ENCODE measurements around the gene DOCK3. TPM values are rescaled to one million over a fixed set of nuclear protein-coding genes. Genes with fewer than 3 reads are reported as not detected.

Gene DOCK3
- total RNA-seq, 1 experiment from 2014 or later: 0.47 TPM

DNA sequence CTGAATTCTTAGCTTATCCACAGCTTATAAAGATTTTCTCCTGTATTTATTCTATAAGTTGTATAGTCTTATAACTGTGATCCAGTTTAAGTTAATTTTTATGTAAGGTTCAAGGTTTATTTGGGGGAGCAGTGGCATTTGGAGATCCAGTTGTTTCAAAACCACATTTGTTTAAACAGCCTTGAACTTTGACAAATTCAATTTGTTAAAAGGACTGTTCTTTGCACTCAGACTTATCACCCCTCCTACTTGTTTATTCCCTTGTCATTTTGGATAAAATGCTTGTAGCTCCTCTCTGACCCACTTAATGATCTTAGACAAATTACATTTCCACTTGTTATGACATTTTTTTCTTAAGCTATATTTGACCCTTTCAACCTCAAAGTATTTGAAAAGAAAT is 327.8 kb downstream of the DOCK3 start:
- Histone ChIP-seq H3K27ac (ENCODE audit: low read depth, low read length, poor library complexity, severe bottlenecking) (no peak overlapping the region), H3K4me1 (ENCODE audit: insufficient read depth, low read length, poor library complexity, severe bottlenecking) (no peaks in the 10 kb centered on the region), H3K36me3 (ENCODE audit: insufficient read depth, low read length, poor library complexity, severe bottlenecking) (no peaks in the 10 kb centered on the region), H3K4me3 (ENCODE audit: low read depth, low read length, poor library complexity, severe bottlenecking) (no peak overlapping the region), H3K27me3 (replicated peaks; ENCODE audit: insufficient read depth, low read depth, low read length, poor library complexity) (no peaks in the 10 kb centered on the region), H3K9me3 (ENCODE audit: low read depth, low read length, poor library complexity, severe bottlenecking) (no peaks in the 10 kb centered on the region)
- POLR2A ChIA-PET (ENCODE audit: low non-redundant PET): no interaction called here
- intact Hi-C loops (cut with micrococcal nuclease; ENCODE audit: unreplicated experiment): no loop called here
- CTCF ChIA-PET: no interaction called here
- no peak for TF ChIP-seq CTCF (conservative IDR thresholded peaks at IDR 0.05; ENCODE audit: low read depth, low read length)
- no peak for TF ChIP-seq EZH2 (IDR thresholded peaks at IDR 0.05; ENCODE audit: borderline replicate concordance, low read depth, low read length, poor library complexity, severe bottlenecking)
- BruUV-seq (replicated peaks): no TSS peak
- no peak for DNase-seq (ENCODE audit: low spot score)

GRCh38 chr3:51004235-51004634 is 329.5 kb downstream of the DOCK3 start:
- Histone ChIP-seq H3K36me3 (ENCODE audit: insufficient read depth, low read length, poor library complexity, severe bottlenecking) (no peaks in the 10 kb centered on the region), H3K4me1 (ENCODE audit: insufficient read depth, low read length, poor library complexity, severe bottlenecking) (no peaks in the 10 kb centered on the region), H3K27me3 (replicated peaks; ENCODE audit: insufficient read depth, low read depth, low read length, poor library complexity) (no peaks in the 10 kb centered on the region), H3K9me3 (ENCODE audit: low read depth, low read length, poor library complexity, severe bottlenecking) (no peaks in the 10 kb centered on the region), H3K4me3 (ENCODE audit: low read depth, low read length, poor library complexity, severe bottlenecking) (no peak overlapping the region), H3K27ac (ENCODE audit: low read depth, low read length, poor library complexity, severe bottlenecking) (no peak overlapping the region)
- ChIA-PET CTCF (no interaction called here), POLR2A (ENCODE audit: low non-redundant PET) (no interaction called here)
- intact Hi-C loops (cut with micrococcal nuclease; ENCODE audit: unreplicated experiment): no loop called here
- BruUV-seq (replicated peaks): no TSS peak
- no peak for DNase-seq (ENCODE audit: low spot score)
- TF ChIP-seq CTCF (conservative IDR thresholded peaks at IDR 0.05; ENCODE audit: low read depth, low read length) (no peak), EZH2 (IDR thresholded peaks at IDR 0.05; ENCODE audit: borderline replicate concordance, low read depth, low read length, poor library complexity, severe bottlenecking) (no peak)

- CTCF ChIA-PET: no interaction called here
- intact Hi-C loops (cut with micrococcal nuclease; ENCODE audit: unreplicated experiment): no loop called here
Measured at GRCh38 chr3:51024121-51024520, 349.4 kb downstream of the DOCK3 start.

More at GRCh38 chr3:51024121-51024520, 349.4 kb downstream of the DOCK3 start:
- TF ChIP-seq CTCF (conservative IDR thresholded peaks at IDR 0.05; ENCODE audit: low read depth, low read length) (no peak), EZH2 (IDR thresholded peaks at IDR 0.05; ENCODE audit: borderline replicate concordance, low read depth, low read length, poor library complexity, severe bottlenecking) (no peak)
- Histone ChIP-seq H3K9me3 (ENCODE audit: low read depth, low read length, poor library complexity, severe bottlenecking) (no peaks in the 10 kb centered on the region), H3K4me1 (ENCODE audit: insufficient read depth, low read length, poor library complexity, severe bottlenecking) (no peaks in the 10 kb centered on the region), H3K27me3 (replicated peaks; ENCODE audit: insufficient read depth, low read depth, low read length, poor library complexity) (no peaks in the 10 kb centered on the region), H3K27ac (ENCODE audit: low read depth, low read length, poor library complexity, severe bottlenecking) (no peak overlapping the region), H3K36me3 (ENCODE audit: insufficient read depth, low read length, poor library complexity, severe bottlenecking) (no peaks in the 10 kb centered on the region), H3K4me3 (ENCODE audit: low read depth, low read length, poor library complexity, severe bottlenecking) (no peak overlapping the region)
- POLR2A ChIA-PET (ENCODE audit: low non-redundant PET): no interaction called here
- BruUV-seq (replicated peaks): no TSS peak
- DNase-seq (ENCODE audit: low spot score): no peak
